GM23338 (cell line): Measurements from ENCODE around the gene CCL27. TPM values are rescaled to one million over a fixed set of nuclear protein-coding genes. Genes with fewer than 3 reads are reported as not detected.

Experiments used
- ATAC-seq: fragments of 200-7000 bp; cut with Tn5 transposase; 3 replicates; pipeline ENCODE4 v1.9.1; 2020
- DNase-seq: peaks from one replicate; pipeline ENCODE4 v3.0.0-alpha.2; 2015; ENCODE audit warnings: low spot score
- H2AFZ ChIP-seq: fragments of 200-600 bp; sonication (generic); 2 replicates; pipeline ENCODE4 v1.8.0; 2016; ENCODE audit warnings: antibody characterized with exemption, mild to moderate bottlenecking, moderate library complexity
- H3F3A ChIP-seq: fragments of 200-600 bp; sonication (generic); replicated peaks from 2 replicates; pipeline ENCODE4 v1.8.0; 2017; ENCODE audit warnings: antibody characterized with exemption, mixed run types, low read depth
- H3K27ac ChIP-seq: fragments of 200-600 bp; sonication (generic); 2 replicates; pipeline ENCODE4 v1.6.1; 2016; ENCODE audit warnings: low read depth
- H3K27me3 ChIP-seq: fragments of 200-600 bp; sonication (generic); 2 replicates; pipeline ENCODE4 v1.8.0; 2016; ENCODE audit warnings: mild to moderate bottlenecking, mixed run types, moderate library complexity; ENCODE audit not compliant: insufficient read depth
- H3K36me3 ChIP-seq: fragments of 200-600 bp; sonication (generic); 2 replicates; pipeline ENCODE4 v1.8.0; 2016; ENCODE audit warnings: mild to moderate bottlenecking; ENCODE audit not compliant: insufficient read depth
- H3K4me1 ChIP-seq: fragments of 200-600 bp; sonication (generic); 2 replicates; pipeline ENCODE4 v1.8.0; 2016; ENCODE audit warnings: mild to moderate bottlenecking, moderate library complexity; ENCODE audit not compliant: insufficient read depth
- H3K4me2 ChIP-seq: fragments of 200-600 bp; sonication (generic); 2 replicates; pipeline ENCODE4 v1.7.1; 2017; ENCODE audit warnings: mixed run types
- H3K4me3 ChIP-seq: fragments of 200-600 bp; sonication (generic); 2 replicates; pipeline ENCODE4 v1.6.1; 2016; ENCODE audit warnings: mixed run types
- H3K79me2 ChIP-seq: fragments of 200-600 bp; sonication (generic); replicated peaks from 2 replicates; pipeline ENCODE4 v1.8.0; 2017; ENCODE audit warnings: mild to moderate bottlenecking; ENCODE audit not compliant: insufficient read depth
- H3K9me2 ChIP-seq: fragments of 200-600 bp; sonication (generic); 2 replicates; pipeline ENCODE4 v1.8.0; 2017; ENCODE audit not compliant: insufficient read depth
- H4K20me1 ChIP-seq: fragments of 200-600 bp; sonication (generic); replicated peaks from 2 replicates; pipeline ENCODE4 v1.8.0; 2017; ENCODE audit warnings: mild to moderate bottlenecking; ENCODE audit not compliant: insufficient read depth
- H3K27ac Mint-ChIP-seq: 2 replicates; pipeline ENCODE4 v1.8.0; 2020; ENCODE audit warnings: inconsistent platforms, mild to moderate bottlenecking, moderate library complexity, mixed read lengths
- H3K27me3 Mint-ChIP-seq: 3 replicates; pipeline ENCODE4 v1.8.0; 2022; ENCODE audit warnings: low read depth, mild to moderate bottlenecking, moderate library complexity, mixed read lengths, inconsistent platforms; ENCODE audit not compliant: insufficient read depth, poor library complexity
- H3K36me3 Mint-ChIP-seq: 3 replicates; pipeline ENCODE4 v1.8.0; 2021; ENCODE audit warnings: low read depth, mild to moderate bottlenecking, inconsistent platforms, moderate library complexity, mixed read lengths
- H3K4me1 Mint-ChIP-seq: 3 replicates; pipeline ENCODE4 v1.8.0; 2020; ENCODE audit warnings: mild to moderate bottlenecking, inconsistent platforms, mixed read lengths
- H3K4me3 Mint-ChIP-seq: 3 replicates; pipeline ENCODE4 v1.8.0; 2021; ENCODE audit warnings: moderate library complexity, mild to moderate bottlenecking, inconsistent platforms, mixed read lengths
- H3K9me3 Mint-ChIP-seq: 3 replicates; pipeline ENCODE4 v1.8.0; 2020; ENCODE audit warnings: moderate library complexity, mild to moderate bottlenecking, inconsistent platforms, mixed read lengths
- CREB1 ChIP-seq: fragments of 250-450 bp; sonication (Bioruptor Pico); IDR thresholded peaks from 2 replicates; pipeline ENCODE4 v1.5.0; 2020; ENCODE audit warnings: low read depth, mild to moderate bottlenecking, moderate library complexity
- CTCF ChIP-seq, 2 experiments: fragments of 200-600 bp in 1 of 2; sonication (generic) in 1 of 2; conservative IDR thresholded peaks; 2 replicates each; pipeline versions ENCODE4 v1.5.1 to v1.6.1; 2016 to 2017; ENCODE audit warnings: antibody characterized with exemption in 2 of 2, low read depth in 2 of 2, mild to moderate bottlenecking in 2 of 2, moderate library complexity in 1 of 2
- EZH2 ChIP-seq: fragments of 200-600 bp; sonication (generic); IDR thresholded peaks from one replicate; pipeline ENCODE4 v1.8.0; 2017; ENCODE audit warnings: antibody characterized with exemption, mild to moderate bottlenecking, low read depth; ENCODE audit not compliant: unreplicated experiment
- EZH2phosphoT487 ChIP-seq: fragments of 200-600 bp; sonication (generic); IDR thresholded peaks from one replicate; pipeline ENCODE4 v1.8.1; 2018; ENCODE audit warnings: antibody characterized with exemption; ENCODE audit not compliant: unreplicated experiment
- NANOG ChIP-seq: IDR thresholded peaks from 2 replicates; pipeline ENCODE4 v1.6.1; 2016; ENCODE audit warnings: antibody characterized with exemption, borderline replicate concordance
- POLR2AphosphoS5 ChIP-seq: IDR thresholded peaks from 2 replicates; pipeline ENCODE4 v1.6.1; 2016; ENCODE audit warnings: antibody characterized with exemption, low read depth
- REST ChIP-seq: IDR thresholded peaks from one replicate; pipeline ENCODE4 v1.6.1; 2018; ENCODE audit warnings: antibody characterized with exemption; ENCODE audit not compliant: unreplicated experiment
- STAT1 ChIP-seq: IDR thresholded peaks from one replicate; pipeline ENCODE4 v1.6.1; 2016; ENCODE audit warnings: antibody characterized with exemption; ENCODE audit not compliant: unreplicated experiment
- ZNF114 ChIP-seq: fragments of 250-450 bp; sonication (Bioruptor Pico); IDR thresholded peaks from 2 replicates; pipeline ENCODE4 v1.5.0; 2020; ENCODE audit warnings: mild to moderate bottlenecking, moderate library complexity
- ZNF331 ChIP-seq: fragments of 250-450 bp; sonication (Bioruptor Pico); IDR thresholded peaks from 2 replicates; pipeline ENCODE4 v1.5.0; 2020; ENCODE audit warnings: low read depth, mild to moderate bottlenecking, moderate library complexity
- polyA plus RNA-seq: library from polyadenylated mRNA; unstranded; fragments of >200 nt; fragmentation: Nextera tagmentation; extraction: Ambion mirVana; gene quantifications from 2 replicates; pipeline ENCODE4 v1.2.1, GENCODE V29; 2016
- total RNA-seq: library from RNA; depleted of rRNA; stranded (reverse); fragments of >200 nt; shearing (Covaris generic); gene quantifications from 2 replicates; pipeline ENCODE4 v1.2.3, GENCODE V29; 2014
- TF ChIP-seq, protein P1 (sequence below): IDR thresholded peaks from 2 replicates; pipeline ENCODE4 v1.6.1; 2016; ENCODE audit warnings: antibody characterized with exemption

CCL27 gene
- total and polyA plus RNA-seq, 2 experiments from 2014 or later = not detected

GRCh38 chr9:34689116-34689470 is 26.6 kb upstream of the CCL27 start (continued):
- TF ChIP-seq CTCF (conservative IDR thresholded peaks at IDR 0.05; ENCODE audit: low read depth in 2 of 2) (no peak), ZNF331 (no peak), CREB1 (CRISPR knock-in tag) (no peak), REST (no peak), NANOG (no peak)

- H3K27me3 Mint-ChIP-seq = peaks cover 6% of the 10 kb centered on the region
- no peak overlapping the region for H3K27ac Mint-ChIP-seq
- Histone ChIP-seq H3K79me2 (no peaks in the 10 kb centered on the region), H3K4me2 (no peak overlapping the region), H3K27me3 (no peaks in the 10 kb centered on the region), H3K4me3 (no peak overlapping the region), H3K36me3 (no peaks in the 10 kb centered on the region), H3K9me2 (no peaks in the 10 kb centered on the region), H2AFZ (no peak overlapping the region), H4K20me1 (no peaks in the 10 kb centered on the region), H3K27ac (no peak overlapping the region), H3K4me1 (peaks cover 10% of the 10 kb centered on the region), H3F3A (no peaks in the 10 kb centered on the region)
- no peak for ATAC-seq
- DNase-seq = no peak
- peaks cover 14% of the 10 kb centered on the region for H3K4me1 Mint-ChIP-seq
- H3K9me3 Mint-ChIP-seq = no peaks in the 10 kb centered on the region
- H3K4me3 Mint-ChIP-seq = no peak overlapping the region
- no peaks in the 10 kb centered on the region for H3K36me3 Mint-ChIP-seq
- TF ChIP-seq EZH2phosphoT487 (no peak), NANOG (no peak), STAT1 (no peak), EZH2 (no peak), ZNF114 (CRISPR knock-in tag) (no peak), POLR2AphosphoS5 (no peak), CTCF (conservative IDR thresholded peaks at IDR 0.05; ENCODE audit: low read depth in 2 of 2) (no peak)
- TF ChIP-seq, protein P1, sequence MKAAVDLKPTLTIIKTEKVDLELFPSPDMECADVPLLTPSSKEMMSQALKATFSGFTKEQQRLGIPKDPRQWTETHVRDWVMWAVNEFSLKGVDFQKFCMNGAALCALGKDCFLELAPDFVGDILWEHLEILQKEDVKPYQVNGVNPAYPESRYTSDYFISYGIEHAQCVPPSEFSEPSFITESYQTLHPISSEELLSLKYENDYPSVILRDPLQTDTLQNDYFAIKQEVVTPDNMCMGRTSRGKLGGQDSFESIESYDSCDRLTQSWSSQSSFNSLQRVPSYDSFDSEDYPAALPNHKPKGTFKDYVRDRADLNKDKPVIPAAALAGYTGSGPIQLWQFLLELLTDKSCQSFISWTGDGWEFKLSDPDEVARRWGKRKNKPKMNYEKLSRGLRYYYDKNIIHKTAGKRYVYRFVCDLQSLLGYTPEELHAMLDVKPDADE = no peak
These were observed 26.1 kb upstream of the CCL27 start for GRCh38 chr9:34688329-34689115.
